ENCODE measurements around the gene ANKS1B. TPM values are rescaled to one million over a fixed set of nuclear protein-coding genes. Genes with fewer than 3 reads are reported as not detected.

ANKS1B gene
- total and polyA plus RNA-seq, 4 donors: 0.03 to 3.4 (median 0.53) TPM

GRCh38 chr12:99948370-99948769 lies 36.4 kb downstream of the ANKS1B start (continued):
- no peak for TF ChIP-seq CTCF (IDR thresholded peaks at IDR 0.05; ENCODE audit: low read depth, low read length, missing input control)
- TF ChIP-seq JUND (IDR thresholded peaks at IDR 0.05): no peak
- no peak for TF ChIP-seq EGR1 (IDR thresholded peaks at IDR 0.05; ENCODE audit: low read depth in 2 of 2)

GRCh38 chr12:99946131-99946530 lies 38.6 kb downstream of the ANKS1B start:
- H3K4me1 ChIP-seq (ENCODE audit: control insufficient read depth in 4 of 4, insufficient read depth in 4 of 4, low read length in 3 of 4): no peaks in the 10 kb centered on the region
- no peak overlapping the region for H3K4me3 ChIP-seq (ENCODE audit: low read depth in 1 of 3, low read length in 3 of 3)
- H3K36me3 ChIP-seq (ENCODE audit: control insufficient read depth in 4 of 4, insufficient read depth in 3 of 4, low read depth in 1 of 4, low read length in 3 of 4): no peaks in the 10 kb centered on the region
- H3K9me3 ChIP-seq (ENCODE audit: control insufficient read depth in 4 of 4, low read length in 3 of 4): no peaks in the 10 kb centered on the region
- H3K27ac ChIP-seq (ENCODE audit: low read depth in 1 of 2, low read length in 2 of 2): no peak overlapping the region
- H3K27me3 ChIP-seq (ENCODE audit: control insufficient read depth in 4 of 4, insufficient read depth in 4 of 4, low read length in 3 of 4): no peaks in the 10 kb centered on the region
- H3K9ac ChIP-seq (ENCODE audit: low read depth in 1 of 2, low read length in 2 of 2): no peak overlapping the region
- DNase-seq (ENCODE audit: low spot score): no peak
- TF ChIP-seq CTCF (IDR thresholded peaks at IDR 0.05; ENCODE audit: low read depth, low read length, missing input control): no peak
- no peak for TF ChIP-seq GABPA (IDR thresholded peaks at IDR 0.05 in 1 of 2, conservative IDR thresholded peaks at IDR 0.05 in 1 of 2)
- TF ChIP-seq SP1 (IDR thresholded peaks at IDR 0.05): no peak
- TF ChIP-seq NR2F2 (IDR thresholded peaks at IDR 0.05): no peak
- TF ChIP-seq EGR1 (IDR thresholded peaks at IDR 0.05; ENCODE audit: low read depth in 2 of 2): no peak
- no peak for TF ChIP-seq ZBTB33 (IDR thresholded peaks at IDR 0.05)
- TF ChIP-seq RXRA (IDR thresholded peaks at IDR 0.05): no peak
- WGBS: 92% methylated on average over 1 of the region's 1 CpG

- no peak overlapping the region for H3K9ac ChIP-seq (ENCODE audit: low read depth in 1 of 2, low read length in 2 of 2)
- DNase-seq (ENCODE audit: low spot score): no peak
- H3K9me3 ChIP-seq (ENCODE audit: control insufficient read depth in 4 of 4, low read length in 3 of 4): peaks cover 0 to 3% (median 0%) of the 10 kb centered on the region in 4 donors
- H3K27me3 ChIP-seq (ENCODE audit: control insufficient read depth in 4 of 4, insufficient read depth in 4 of 4, low read length in 3 of 4): peaks cover 0 to 2% (median 0%) of the 10 kb centered on the region in 4 donors
- no peaks in the 10 kb centered on the region for H3K36me3 ChIP-seq (ENCODE audit: control insufficient read depth in 4 of 4, insufficient read depth in 3 of 4, low read depth in 1 of 4, low read length in 3 of 4)
- no peak overlapping the region for H3K4me3 ChIP-seq (ENCODE audit: low read depth in 1 of 3, low read length in 3 of 3)
- no peaks in the 10 kb centered on the region for H3K4me1 ChIP-seq (ENCODE audit: control insufficient read depth in 4 of 4, insufficient read depth in 4 of 4, low read length in 3 of 4)
- H3K27ac ChIP-seq (ENCODE audit: low read depth in 1 of 2, low read length in 2 of 2): no peak overlapping the region
- WGBS: 90% methylated on average over 3 of the region's 3 CpGs
- TF ChIP-seq HNF4G (IDR thresholded peaks at IDR 0.05): no peak
- TF ChIP-seq RAD21 (IDR thresholded peaks at IDR 0.05): no peak
- no peak for TF ChIP-seq GABPA (IDR thresholded peaks at IDR 0.05 in 1 of 2, conservative IDR thresholded peaks at IDR 0.05 in 1 of 2)
- TF ChIP-seq ZBTB33 (IDR thresholded peaks at IDR 0.05): no peak
- no peak for TF ChIP-seq EGR1 (IDR thresholded peaks at IDR 0.05; ENCODE audit: low read depth in 2 of 2)
- TF ChIP-seq TAF1 (conservative IDR thresholded peaks at IDR 0.05): no peak
- TF ChIP-seq FOXA2 (IDR thresholded peaks at IDR 0.05): no peak
- no peak for TF ChIP-seq ATF3 (IDR thresholded peaks at IDR 0.05)
- TF ChIP-seq JUND (IDR thresholded peaks at IDR 0.05): no peak
- TF ChIP-seq SP1 (IDR thresholded peaks at IDR 0.05): no peak
- TF ChIP-seq NR2F2 (IDR thresholded peaks at IDR 0.05): no peak
- no peak for TF ChIP-seq YY1 (IDR thresholded peaks at IDR 0.05)
- TF ChIP-seq RXRA (IDR thresholded peaks at IDR 0.05): no peak
- no peak for TF ChIP-seq HNF4A (conservative IDR thresholded peaks at IDR 0.05)
- no peak for TF ChIP-seq CTCF (IDR thresholded peaks at IDR 0.05; ENCODE audit: low read depth, low read length, missing input control)
- no peak for TF ChIP-seq MAX (IDR thresholded peaks at IDR 0.05)
Measured at GRCh38 chr12:99935608-99936007, 49.1 kb downstream of the ANKS1B start.
